GM21825 (cell line): ENCODE results near the gene IRS1.

Experiments used
- ATAC-seq: cut with Tn5 transposase; IDR thresholded peaks from one replicate; pipeline ENCODE4 v1.9.1; 2021; ENCODE audit warnings: mild to moderate bottlenecking, moderate library complexity; ENCODE audit not compliant: unreplicated experiment

IRS1 gene

GRCh38 chr2:226828191-226828590 is 28.6 kb upstream of the IRS1 start:
- ATAC-seq = no peak

DNA sequence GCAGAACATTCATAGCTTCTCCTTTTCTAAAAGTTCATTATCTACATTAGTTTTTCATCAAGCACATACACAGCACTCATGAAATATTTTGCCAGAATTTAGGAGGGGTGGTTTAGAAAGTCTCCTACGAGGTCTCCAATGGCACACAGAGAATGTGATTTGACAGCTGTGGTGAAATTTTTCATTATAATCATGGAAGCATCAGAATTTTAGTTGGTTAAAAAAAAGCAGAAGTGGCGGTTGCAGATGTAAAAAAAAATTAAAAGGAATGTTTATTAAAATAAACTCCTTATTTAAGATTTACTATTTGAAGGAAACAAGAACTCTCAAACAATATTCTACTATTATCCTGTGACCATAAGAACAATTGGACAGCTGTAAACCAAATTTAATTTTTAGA is 25.4 kb upstream of the IRS1 start:
- no peak for ATAC-seq

GRCh38 chr2:226818930-226819329 is 19.3 kb upstream of the IRS1 start:
- ATAC-seq = no peak

- no peak for ATAC-seq
Measured at GRCh38 chr2:226813148-226813701, 13.6 kb upstream of the IRS1 start.

- no peak for ATAC-seq
Measured at GRCh38 chr2:226803410-226803809, 3.8 kb upstream of the IRS1 start.

DNA sequence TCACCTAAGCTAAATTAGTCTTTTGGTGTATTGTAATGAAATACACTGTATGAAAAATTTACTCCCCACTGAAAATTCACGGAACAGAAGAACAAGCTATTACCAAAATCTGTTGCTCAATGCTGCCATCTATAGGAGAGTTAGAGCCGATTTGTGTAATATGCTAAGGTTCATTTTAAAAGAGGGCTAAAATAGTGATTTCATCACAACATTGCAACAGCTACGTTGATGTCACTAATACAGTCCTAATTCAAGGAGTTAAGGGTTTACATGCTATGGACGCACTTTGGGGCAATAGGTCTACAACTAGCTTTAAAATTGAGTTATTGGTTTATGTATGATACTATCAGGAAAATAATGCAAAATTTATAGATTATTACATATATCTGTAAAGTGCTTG is 3.0 kb upstream of the IRS1 start:
- ATAC-seq = no peak

DNA sequence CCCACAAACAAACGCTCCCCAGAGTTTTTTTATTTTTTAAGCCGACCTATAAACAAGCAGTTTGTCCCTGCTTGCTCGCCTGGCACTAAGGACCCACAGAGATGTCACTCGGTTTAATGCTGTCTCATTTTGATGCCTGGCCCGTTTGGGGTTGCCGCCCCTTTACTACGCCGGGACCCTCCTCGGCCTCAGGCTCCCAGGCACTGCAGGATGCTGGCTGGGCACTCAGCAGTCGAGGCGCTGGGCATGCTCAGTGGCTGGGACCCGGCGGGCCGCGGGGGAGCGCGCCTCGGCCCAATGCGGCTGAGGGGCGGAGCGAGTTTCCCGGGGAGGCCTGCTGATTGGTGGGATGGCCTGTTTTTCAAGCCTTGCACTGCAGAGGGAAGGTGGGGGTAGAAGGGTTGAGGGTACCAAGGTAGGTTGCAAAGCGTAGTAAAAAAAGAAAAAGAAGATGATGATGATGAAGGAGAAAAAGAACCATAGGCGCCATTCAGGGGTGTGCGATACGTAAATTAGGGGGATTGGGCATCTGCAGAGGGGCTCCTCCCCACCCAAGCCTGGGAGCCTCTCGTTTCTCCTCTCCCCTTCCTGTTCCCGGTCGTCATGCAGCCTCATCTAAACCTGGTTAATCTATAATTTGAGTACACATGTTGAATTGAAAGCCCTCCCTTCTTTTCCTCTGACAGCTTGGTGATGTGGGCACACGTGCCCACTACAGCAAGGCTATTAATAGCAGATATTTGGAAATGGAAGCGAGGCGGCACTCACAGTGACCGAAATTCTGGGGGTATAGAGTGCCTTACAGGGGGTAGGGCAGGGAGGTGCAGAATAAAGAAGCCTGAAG is 1.5 kb upstream of the IRS1 start:
- peak; percentile 84 for ATAC-seq

DNA sequence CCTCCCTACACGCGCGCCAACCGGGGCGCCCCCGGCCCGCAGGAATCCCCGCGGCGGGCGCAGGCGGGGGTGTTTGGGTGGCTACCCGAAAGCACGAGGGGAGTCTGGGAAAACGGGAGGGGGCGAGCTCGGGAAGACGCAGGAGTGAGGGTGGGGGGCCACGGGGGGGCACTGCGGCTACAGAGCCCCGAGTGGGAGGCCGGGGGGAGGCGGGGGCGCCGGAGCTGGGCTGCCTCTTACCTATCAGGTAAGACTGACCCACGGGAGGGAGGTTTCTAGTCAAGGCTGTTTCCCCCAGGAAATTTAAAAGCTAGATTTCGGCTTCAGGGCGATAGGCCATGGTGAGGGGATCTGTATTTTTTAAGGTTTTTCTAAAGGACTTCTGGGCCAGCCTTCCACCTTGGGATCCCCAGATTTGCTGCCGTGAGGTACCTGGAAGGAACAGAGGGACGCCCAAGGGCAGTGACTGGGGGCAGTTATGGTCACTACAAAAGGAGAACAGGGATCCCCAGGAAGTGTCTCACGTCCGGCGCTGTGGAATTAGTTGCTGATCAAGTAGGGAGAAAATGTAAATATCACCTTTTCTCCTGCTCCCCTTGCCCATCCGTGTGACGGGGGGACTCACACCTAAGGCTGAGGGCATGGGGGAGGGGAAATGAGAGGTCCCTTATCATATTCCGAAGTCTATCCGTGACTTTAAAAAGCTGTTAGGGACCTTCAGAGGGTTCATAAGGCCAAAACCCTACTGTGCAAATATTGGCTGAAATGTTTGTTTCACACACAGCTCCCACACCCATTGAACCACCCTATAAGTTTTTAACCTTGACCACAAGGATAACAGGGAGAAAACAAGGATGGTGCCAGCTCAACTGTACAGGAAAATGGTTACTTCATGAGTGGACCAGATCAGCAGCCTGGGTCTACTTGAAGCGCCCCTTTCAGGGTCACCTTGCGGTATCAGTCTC is 638 bp upstream of the IRS1 start:
- ATAC-seq = no peak

GRCh38 chr2:226798422-226799210 is 1.0 kb downstream of the IRS1 start:
- no peak for ATAC-seq

- ATAC-seq = no peak
Measured at GRCh38 chr2:226797989-226798421, 1.6 kb downstream of the IRS1 start.

DNA sequence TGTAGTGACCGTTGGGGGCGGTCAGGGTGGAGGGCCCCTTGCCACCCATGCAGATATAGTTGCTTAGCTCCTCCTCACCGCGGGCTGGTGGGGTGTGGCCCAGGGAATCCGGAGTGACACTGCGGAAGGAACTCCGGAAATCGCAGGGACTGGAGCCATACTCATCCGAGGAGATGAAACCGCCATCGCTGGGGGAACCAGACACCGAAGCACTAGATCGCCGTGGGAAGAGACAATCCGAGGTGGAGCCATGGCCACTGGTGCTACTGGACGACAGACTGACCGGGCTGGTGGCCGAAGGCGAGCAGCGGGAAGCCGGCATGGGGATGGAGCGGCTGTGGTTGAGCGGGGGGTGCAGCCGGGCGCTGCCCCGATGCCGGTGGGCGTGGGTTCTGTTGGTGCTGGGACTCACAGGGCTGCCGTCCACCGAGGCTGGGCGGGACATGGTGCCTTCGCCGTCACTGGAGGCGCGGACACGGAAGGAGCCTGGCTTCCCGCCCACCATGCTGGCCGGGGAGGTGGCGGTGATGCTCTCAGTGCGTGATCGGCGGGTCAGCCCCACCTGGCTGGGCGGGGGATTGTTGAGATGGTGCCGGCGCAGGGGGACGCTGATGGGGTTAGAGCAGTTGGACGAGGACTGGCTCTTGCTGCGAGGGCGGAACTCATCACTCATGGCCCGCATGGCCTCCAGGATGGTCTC is 2.2 kb downstream of the IRS1 start:
- no peak for ATAC-seq

DNA sequence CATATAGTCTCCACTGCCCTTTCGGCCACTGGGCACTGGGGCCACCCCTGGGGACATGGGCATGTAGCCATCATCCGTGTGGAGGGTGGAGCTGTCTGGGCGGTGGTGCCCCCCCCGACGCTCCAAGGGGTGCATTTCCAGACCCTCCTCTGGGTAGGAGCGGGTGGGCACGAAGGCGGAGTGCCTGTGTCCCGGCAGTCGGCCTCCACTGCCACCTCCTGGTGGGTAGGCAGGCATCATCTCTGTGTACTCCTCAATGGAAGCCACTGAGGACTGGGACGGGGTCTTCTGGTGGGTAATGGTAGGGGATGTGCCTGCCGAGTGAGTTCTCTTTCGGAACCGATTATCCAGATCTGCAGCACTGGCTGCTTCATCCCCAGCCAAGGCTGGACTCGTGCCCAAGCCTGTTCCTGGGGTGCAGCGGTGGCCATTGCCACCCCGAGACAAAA is 2.8 kb downstream of the IRS1 start:
- no peak for ATAC-seq

- no peak for ATAC-seq
Measured at GRCh38 chr2:226796012-226796839, 3.4 kb downstream of the IRS1 start.

GRCh38 chr2:226795281-226796011 is 4.2 kb downstream of the IRS1 start:
- ATAC-seq = no peak

- no peak for ATAC-seq
Measured at GRCh38 chr2:226794751-226795171, 4.9 kb downstream of the IRS1 start.

DNA sequence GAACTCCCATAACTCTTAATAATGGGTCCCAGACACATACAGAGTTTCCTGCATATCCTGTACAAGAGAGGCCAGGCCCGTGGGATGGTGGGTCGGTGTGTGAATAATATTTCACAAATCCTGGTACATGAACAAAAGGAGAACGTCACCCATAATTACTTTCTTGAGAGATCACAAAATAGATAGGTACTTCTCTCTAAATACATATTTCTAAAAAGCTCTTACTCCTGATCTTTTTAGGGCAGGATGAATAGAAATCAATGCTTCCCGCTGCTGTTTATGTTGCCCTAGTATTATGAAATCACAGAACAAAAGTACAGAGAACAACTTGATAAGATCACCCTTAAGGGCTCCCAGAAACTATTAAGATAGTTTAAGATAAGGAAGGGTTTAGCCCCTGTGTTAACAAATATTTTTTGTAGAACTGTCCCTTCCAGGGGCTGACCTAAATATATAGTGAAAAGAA is 5.4 kb downstream of the IRS1 start:
- no peak for ATAC-seq

DNA sequence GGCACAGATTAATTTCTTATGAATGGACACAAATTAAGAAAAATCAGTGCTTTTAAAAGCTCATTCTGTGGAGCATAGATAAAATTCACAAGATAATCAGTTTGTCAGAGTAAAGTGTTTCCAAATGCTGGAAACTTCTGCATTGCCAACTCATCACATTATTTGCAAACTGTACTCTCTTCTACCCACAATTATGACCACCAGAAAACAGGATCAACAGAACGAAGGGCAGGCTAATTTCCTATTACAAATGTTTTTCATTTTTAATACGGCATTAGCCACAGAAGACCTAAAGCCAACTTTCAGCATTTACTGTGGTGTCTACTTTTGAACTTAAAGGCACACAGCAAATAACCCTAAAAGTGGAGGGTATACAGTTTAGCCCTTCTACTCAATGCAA is 6.0 kb downstream of the IRS1 start:
- no peak for ATAC-seq

DNA sequence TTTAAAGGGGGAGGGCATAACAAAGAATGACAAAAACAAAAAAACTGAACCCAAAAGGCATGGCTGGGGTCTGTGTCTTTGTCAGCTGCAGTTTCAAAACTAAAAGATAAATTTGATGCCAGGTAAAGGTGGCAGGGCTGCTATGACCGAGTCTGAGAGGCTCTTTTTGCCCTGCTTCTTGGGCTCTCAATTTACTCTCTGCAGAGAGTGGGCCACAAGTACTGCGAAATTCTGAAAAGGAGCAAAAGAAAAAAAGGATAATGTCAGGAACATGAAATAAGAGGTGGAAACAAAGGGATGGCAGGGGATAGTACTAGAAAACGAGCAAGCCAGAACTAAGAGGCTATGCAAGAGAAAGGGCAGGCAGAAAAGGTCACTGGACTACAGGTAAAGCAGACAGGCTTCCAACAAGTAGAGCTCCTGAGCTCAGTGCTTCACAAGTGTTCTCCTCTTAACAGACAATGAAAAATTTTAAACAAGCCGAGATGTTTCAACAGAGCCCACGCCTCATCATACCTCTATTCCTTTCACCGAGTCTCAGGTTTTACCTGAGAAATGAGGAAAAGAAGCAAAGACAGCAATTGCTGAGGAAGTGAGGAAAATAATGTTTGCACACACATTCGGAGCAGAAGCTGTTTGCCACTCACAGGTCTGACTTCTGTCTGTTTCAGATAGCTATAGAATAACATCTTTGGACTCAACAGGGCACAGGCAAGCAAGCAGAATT is 7.3 kb downstream of the IRS1 start:
- ATAC-seq = no peak
